AG04449 (cell line): Measurements from ENCODE around the gene KAT2B.

Source experiments
- CTCF ChIA-PET: fragments of 350-600 bp; formaldehyde crosslinking; extraction: SDS; loops from one replicate; lab custom pipeline; 2021; ENCODE audit warnings: antibody characterized with exemption; lab: Yijun Ruan, JAX
- POLR2A ChIA-PET: fragments of 400-600, 350-600 bp; formaldehyde crosslinking; extraction: SDS; loops from one replicate; lab custom pipeline; 2020; ENCODE audit warnings: antibody characterized with exemption, inconsistent platforms; lab: Yijun Ruan, JAX
- DNase-seq: peaks from one replicate; pipeline ENCODE4 v3.0.0-alpha.2; 2010; ENCODE audit warnings: low read depth, low spot score
- H3K4me3 ChIP-seq: 2 replicates; pipeline ENCODE4 v1.5.1; 2011; ENCODE audit warnings: low read depth, mild to moderate bottlenecking, control low read depth, low read length
- TF ChIP-seq, protein P1 (sequence below): IDR thresholded peaks from one replicate; pipeline ENCODE4 v1.5.1; 2011; ENCODE audit warnings: mild to moderate bottlenecking, moderate library complexity, low read length, control low read depth, inconsistent platforms; ENCODE audit not compliant: insufficient read depth; ENCODE audit errors: missing control alignments

Gene KAT2B

DNA sequence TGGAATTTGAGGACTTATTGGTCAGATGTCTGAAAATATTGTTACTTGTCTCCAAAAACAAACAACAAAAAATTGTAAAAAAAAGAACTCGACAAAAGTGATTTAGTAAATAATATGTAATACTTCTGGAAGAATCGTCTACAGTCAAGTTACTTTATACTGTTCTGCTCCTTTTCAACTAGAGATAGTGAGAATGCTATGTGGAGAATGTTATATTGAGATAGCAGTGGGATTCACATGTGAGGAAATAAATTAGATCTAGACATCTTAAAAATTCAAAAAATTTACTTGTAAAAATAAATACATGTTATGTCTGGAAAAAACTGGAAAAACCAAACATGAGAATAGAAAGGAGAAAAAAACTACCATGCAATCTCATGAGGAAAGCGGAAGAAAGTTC, 80.8 kb downstream of the KAT2B start:
- ChIA-PET POLR2A (no interaction called here), CTCF (interaction anchor here (1.0 kb wide), 1 partner anchor 47 kb away, joined by 3 read pairs; no protein-coding TSS in a partner anchor)
- no peak for DNase-seq
- TF ChIP-seq, protein P1, sequence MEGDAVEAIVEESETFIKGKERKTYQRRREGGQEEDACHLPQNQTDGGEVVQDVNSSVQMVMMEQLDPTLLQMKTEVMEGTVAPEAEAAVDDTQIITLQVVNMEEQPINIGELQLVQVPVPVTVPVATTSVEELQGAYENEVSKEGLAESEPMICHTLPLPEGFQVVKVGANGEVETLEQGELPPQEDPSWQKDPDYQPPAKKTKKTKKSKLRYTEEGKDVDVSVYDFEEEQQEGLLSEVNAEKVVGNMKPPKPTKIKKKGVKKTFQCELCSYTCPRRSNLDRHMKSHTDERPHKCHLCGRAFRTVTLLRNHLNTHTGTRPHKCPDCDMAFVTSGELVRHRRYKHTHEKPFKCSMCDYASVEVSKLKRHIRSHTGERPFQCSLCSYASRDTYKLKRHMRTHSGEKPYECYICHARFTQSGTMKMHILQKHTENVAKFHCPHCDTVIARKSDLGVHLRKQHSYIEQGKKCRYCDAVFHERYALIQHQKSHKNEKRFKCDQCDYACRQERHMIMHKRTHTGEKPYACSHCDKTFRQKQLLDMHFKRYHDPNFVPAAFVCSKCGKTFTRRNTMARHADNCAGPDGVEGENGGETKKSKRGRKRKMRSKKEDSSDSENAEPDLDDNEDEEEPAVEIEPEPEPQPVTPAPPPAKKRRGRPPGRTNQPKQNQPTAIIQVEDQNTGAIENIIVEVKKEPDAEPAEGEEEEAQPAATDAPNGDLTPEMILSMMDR, result no peak
- H3K4me3 ChIP-seq, result no peak overlapping the region

GRCh38 chr3:20123131-20123652, 82.9 kb downstream of the KAT2B start:
- ChIA-PET POLR2A (no interaction called here), CTCF (no interaction called here)
- H3K4me3 ChIP-seq, result no peak overlapping the region
- TF ChIP-seq, protein P1, result no peak
- DNase-seq, result no peak

DNA sequence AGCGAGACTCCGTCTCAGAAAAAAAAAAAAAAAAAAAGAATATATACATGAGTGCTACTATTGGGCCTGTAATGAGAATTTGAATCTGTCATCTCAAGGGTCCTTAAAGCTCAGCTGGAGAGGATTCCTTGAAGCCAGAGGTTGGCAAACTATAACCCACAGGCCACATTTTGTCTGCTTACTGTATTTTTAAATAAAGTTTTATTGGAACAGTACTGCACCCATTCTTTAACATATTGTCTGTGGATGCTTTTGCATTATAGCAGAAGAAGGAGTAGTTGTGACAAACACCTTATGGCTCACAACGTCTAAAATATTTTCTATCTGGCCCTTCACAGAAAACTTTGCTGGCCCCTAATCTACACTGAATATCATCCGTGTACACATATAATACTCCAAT, 85.0 kb downstream of the KAT2B start:
- DNase-seq, result no peak
- TF ChIP-seq, protein P1, result no peak
- CTCF ChIA-PET, result no interaction called here
- POLR2A ChIA-PET, result no interaction called here
- no peak overlapping the region for H3K4me3 ChIP-seq

GRCh38 chr3:20125897-20126296, 85.7 kb downstream of the KAT2B start:
- ChIA-PET CTCF (no interaction called here), POLR2A (no interaction called here)
- DNase-seq, result no peak
- H3K4me3 ChIP-seq, result no peak overlapping the region
- TF ChIP-seq, protein P1, result no peak

- DNase-seq, result no peak
- no peak overlapping the region for H3K4me3 ChIP-seq
- TF ChIP-seq, protein P1, result no peak
- ChIA-PET CTCF (no interaction called here), POLR2A (no interaction called here)
These were observed 88.1 kb downstream of the KAT2B start for GRCh38 chr3:20128358-20128757.

DNA sequence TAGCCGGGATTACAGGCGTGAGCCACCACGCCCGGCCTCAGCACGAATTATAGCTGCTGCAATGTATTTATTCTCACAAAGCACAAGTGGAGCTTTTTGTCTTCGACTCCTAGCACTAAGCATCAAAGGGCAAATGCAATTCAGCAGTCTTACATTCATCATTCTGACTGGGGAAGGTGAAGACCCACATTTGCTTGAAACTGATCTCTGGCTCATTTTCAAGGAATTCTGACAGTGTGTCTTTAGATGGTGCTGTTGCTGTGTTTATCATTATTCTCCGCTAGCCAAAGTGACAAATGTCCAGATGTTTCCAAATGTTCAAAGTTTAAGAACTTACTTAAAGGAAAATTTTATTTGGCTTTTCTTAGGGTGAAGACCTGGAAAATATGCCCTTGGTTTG, 89.9 kb downstream of the KAT2B start:
- ChIA-PET CTCF (no interaction called here), POLR2A (no interaction called here)

More for the DNA sequence above, 89.9 kb downstream of the KAT2B start:
- DNase-seq, result no peak
- TF ChIP-seq, protein P1, result no peak
- H3K4me3 ChIP-seq, result no peak overlapping the region
